ENCODE measurements around the gene UBXN1. TPM values are rescaled to one million over a fixed set of nuclear protein-coding genes. Genes with fewer than 3 reads are reported as not detected.

Gene UBXN1
- total and polyA plus RNA-seq, 10 of the 15 experiments (the other 5 are each of a cell fraction or from before 2014, with no cell fraction given) = 7.0 to 173 (median 106) TPM

GRCh38 chr11:62705880-62706849, 27.3 kb upstream of the UBXN1 start (continued):
- no peak for TF ChIP-seq PAX5 (IDR thresholded peaks at IDR 0.05; ENCODE audit: borderline replicate concordance, low read depth, low read length)
- TF ChIP-seq NFYB (IDR thresholded peaks at IDR 0.05; ENCODE audit: insufficient read depth, low read depth, low read length) = no peak
- TF ChIP-seq MTA2 (IDR thresholded peaks at IDR 0.05; ENCODE audit: low read depth) = no peak
- TF ChIP-seq ZBTB40 (IDR thresholded peaks at IDR 0.05; ENCODE audit: borderline replicate concordance) = peak; percentile 72; the same call in 1 of the 2 replicates
- peak; percentile 64 for TF ChIP-seq LARP7 (IDR thresholded peaks at IDR 0.05)
- TF ChIP-seq CREM (IDR thresholded peaks at IDR 0.05; ENCODE audit: low read depth) = no peak
- TF ChIP-seq POLR2AphosphoS5 (IDR thresholded peaks at IDR 0.05; ENCODE audit: low read length) = no peak; the same call in 1 of the 2 replicates
- no peak for TF ChIP-seq KDM1A (IDR thresholded peaks at IDR 0.05; ENCODE audit: borderline replicate concordance)
- TF ChIP-seq EP300 (IDR thresholded peaks at IDR 0.05; ENCODE audit: borderline replicate concordance in 1 of 2, control insufficient read depth in 1 of 2, low read depth in 2 of 2, low read length in 2 of 2) = no peak
- TF ChIP-seq ESRRA (IDR thresholded peaks at IDR 0.05; ENCODE audit: low read length) = no peak
